ENCODE measurements around the gene AP1S3. TPM values are rescaled to one million over a fixed set of nuclear protein-coding genes. Genes with fewer than 3 reads are reported as not detected.

AP1S3 gene
- polyA plus RNA-seq, 1 donor: 6.3 TPM

- no peak for DNase-seq
- Histone ChIP-seq H3K27ac (ENCODE audit: low read length) (no peak overlapping the region), H3K9me3 (ENCODE audit: control insufficient read depth, low read depth, low read length) (peaks cover 7% of the 10 kb centered on the region), H3K4me1 (ENCODE audit: control insufficient read depth, insufficient read depth, low read length) (peaks cover 3% of the 10 kb centered on the region), H3K27me3 (ENCODE audit: control insufficient read depth, insufficient read depth, low read length) (no peaks in the 10 kb centered on the region), H3K4me3 (ENCODE audit: low read length) (no peak overlapping the region), H3K36me3 (ENCODE audit: control insufficient read depth, insufficient read depth, low read length) (no peaks in the 10 kb centered on the region)
- WGBS (ENCODE audit: insufficient coverage, low lambda C conversion rate): 85% methylated on average over 2 of the region's 2 CpGs
Measured at GRCh38 chr2:223854741-223855140, 17.4 kb upstream of the AP1S3 start.

- H3K4me3 ChIP-seq (ENCODE audit: low read length): no peak overlapping the region
- H3K4me1 ChIP-seq (ENCODE audit: control insufficient read depth, insufficient read depth, low read length): peaks cover 3% of the 10 kb centered on the region
- no CpG with 5 or more reads among the region's 3 CpGs for whole genome bisulfite sequencing (ENCODE audit: insufficient coverage, low lambda C conversion rate)
- H3K27me3 ChIP-seq (ENCODE audit: control insufficient read depth, insufficient read depth, low read length): no peaks in the 10 kb centered on the region
- DNase-seq: no peak
- H3K9me3 ChIP-seq (ENCODE audit: control insufficient read depth, low read depth, low read length): peaks cover 13% of the 10 kb centered on the region
- no peaks in the 10 kb centered on the region for H3K36me3 ChIP-seq (ENCODE audit: control insufficient read depth, insufficient read depth, low read length)
- H3K27ac ChIP-seq (ENCODE audit: low read length): no peak overlapping the region
Measured at GRCh38 chr2:223853425-223853837, 16.0 kb upstream of the AP1S3 start.

GRCh38 chr2:223852281-223852795 is 15.0 kb upstream of the AP1S3 start:
- H3K4me3 ChIP-seq (ENCODE audit: low read length): no peak overlapping the region
- H3K36me3 ChIP-seq (ENCODE audit: control insufficient read depth, insufficient read depth, low read length): no peaks in the 10 kb centered on the region

GRCh38 chr2:223847410-223847809 is 10.0 kb upstream of the AP1S3 start:
- Histone ChIP-seq H3K4me3 (ENCODE audit: low read length) (no peak overlapping the region), H3K9me3 (ENCODE audit: control insufficient read depth, low read depth, low read length) (peaks cover 13% of the 10 kb centered on the region), H3K4me1 (ENCODE audit: control insufficient read depth, insufficient read depth, low read length) (no peaks in the 10 kb centered on the region), H3K27ac (ENCODE audit: low read length) (no peak overlapping the region), H3K27me3 (ENCODE audit: control insufficient read depth, insufficient read depth, low read length) (no peaks in the 10 kb centered on the region), H3K36me3 (ENCODE audit: control insufficient read depth, insufficient read depth, low read length) (no peaks in the 10 kb centered on the region)
- WGBS (ENCODE audit: insufficient coverage, low lambda C conversion rate): no CpG with 5 or more reads among the region's 7 CpGs
- DNase-seq: no peak

More at GRCh38 chr2:223852281-223852795, 15.0 kb upstream of the AP1S3 start:
- no peak overlapping the region for H3K27ac ChIP-seq (ENCODE audit: low read length)
- 57% methylated on average over 1 of the region's 3 CpGs for WGBS (ENCODE audit: insufficient coverage, low lambda C conversion rate)
- peaks cover 3% of the 10 kb centered on the region for H3K4me1 ChIP-seq (ENCODE audit: control insufficient read depth, insufficient read depth, low read length)
- H3K9me3 ChIP-seq (ENCODE audit: control insufficient read depth, low read depth, low read length): peaks cover 13% of the 10 kb centered on the region
- H3K27me3 ChIP-seq (ENCODE audit: control insufficient read depth, insufficient read depth, low read length): no peaks in the 10 kb centered on the region
- DNase-seq: no peak

- no peak overlapping the region for H3K27ac ChIP-seq (ENCODE audit: low read length)
- no peaks in the 10 kb centered on the region for H3K36me3 ChIP-seq (ENCODE audit: control insufficient read depth, insufficient read depth, low read length)
- no peaks in the 10 kb centered on the region for H3K27me3 ChIP-seq (ENCODE audit: control insufficient read depth, insufficient read depth, low read length)
- H3K4me3 ChIP-seq (ENCODE audit: low read length): no peak overlapping the region
- no peaks in the 10 kb centered on the region for H3K4me1 ChIP-seq (ENCODE audit: control insufficient read depth, insufficient read depth, low read length)
- H3K9me3 ChIP-seq (ENCODE audit: control insufficient read depth, low read depth, low read length): peaks cover 13% of the 10 kb centered on the region
- DNase-seq: no peak
- 100% methylated on average over 1 of the region's 1 CpG for WGBS (ENCODE audit: insufficient coverage, low lambda C conversion rate)
Measured at GRCh38 chr2:223846515-223846914, 9.1 kb upstream of the AP1S3 start.

- Histone ChIP-seq H3K36me3 (ENCODE audit: control insufficient read depth, insufficient read depth, low read length) (no peaks in the 10 kb centered on the region), H3K9me3 (ENCODE audit: control insufficient read depth, low read depth, low read length) (no peaks in the 10 kb centered on the region), H3K27ac (ENCODE audit: low read length) (no peak overlapping the region), H3K27me3 (ENCODE audit: control insufficient read depth, insufficient read depth, low read length) (no peaks in the 10 kb centered on the region), H3K4me1 (ENCODE audit: control insufficient read depth, insufficient read depth, low read length) (no peaks in the 10 kb centered on the region), H3K4me3 (ENCODE audit: low read length) (no peak overlapping the region)
- no CpG with 5 or more reads among the region's 3 CpGs for WGBS (ENCODE audit: insufficient coverage, low lambda C conversion rate)
- no peak for DNase-seq
Measured at GRCh38 chr2:223841436-223842190, 4.2 kb upstream of the AP1S3 start.

- no peaks in the 10 kb centered on the region for H3K36me3 ChIP-seq (ENCODE audit: control insufficient read depth, insufficient read depth, low read length)
- no peak overlapping the region for H3K4me3 ChIP-seq (ENCODE audit: low read length)
- peak in 1 of 2 donors; percentile 22 for DNase-seq
- H3K4me1 ChIP-seq (ENCODE audit: control insufficient read depth, insufficient read depth, low read length): no peaks in the 10 kb centered on the region
- H3K27ac ChIP-seq (ENCODE audit: low read length): no peak overlapping the region
- H3K27me3 ChIP-seq (ENCODE audit: control insufficient read depth, insufficient read depth, low read length): no peaks in the 10 kb centered on the region
- WGBS (ENCODE audit: insufficient coverage, low lambda C conversion rate): no CpG with 5 or more reads among the region's 15 CpGs
- no peaks in the 10 kb centered on the region for H3K9me3 ChIP-seq (ENCODE audit: control insufficient read depth, low read depth, low read length)
Measured at GRCh38 chr2:223835701-223836532, 1.5 kb downstream of the AP1S3 start.

- no peaks in the 10 kb centered on the region for H3K9me3 ChIP-seq (ENCODE audit: control insufficient read depth, low read depth, low read length)
- H3K27me3 ChIP-seq (ENCODE audit: control insufficient read depth, insufficient read depth, low read length): no peaks in the 10 kb centered on the region
- no peaks in the 10 kb centered on the region for H3K4me1 ChIP-seq (ENCODE audit: control insufficient read depth, insufficient read depth, low read length)
- no CpG with 5 or more reads among the region's 1 CpG for WGBS (ENCODE audit: insufficient coverage, low lambda C conversion rate)
- H3K27ac ChIP-seq (ENCODE audit: low read length): no peak overlapping the region
- DNase-seq: no peak
- H3K36me3 ChIP-seq (ENCODE audit: control insufficient read depth, insufficient read depth, low read length): no peaks in the 10 kb centered on the region
- H3K4me3 ChIP-seq (ENCODE audit: low read length): no peak overlapping the region
Measured at GRCh38 chr2:223834431-223834830, 3.0 kb downstream of the AP1S3 start.

- Histone ChIP-seq H3K4me1 (ENCODE audit: control insufficient read depth, insufficient read depth, low read length) (no peaks in the 10 kb centered on the region), H3K9me3 (ENCODE audit: control insufficient read depth, low read depth, low read length) (no peaks in the 10 kb centered on the region), H3K36me3 (ENCODE audit: control insufficient read depth, insufficient read depth, low read length) (no peaks in the 10 kb centered on the region), H3K4me3 (ENCODE audit: low read length) (no peak overlapping the region), H3K27ac (ENCODE audit: low read length) (no peak overlapping the region), H3K27me3 (ENCODE audit: control insufficient read depth, insufficient read depth, low read length) (no peaks in the 10 kb centered on the region)
- no peak for DNase-seq
- WGBS (ENCODE audit: insufficient coverage, low lambda C conversion rate): 38% methylated on average over 1 of the region's 8 CpGs
Measured at GRCh38 chr2:223832241-223832903, 5.0 kb downstream of the AP1S3 start.

- WGBS (ENCODE audit: insufficient coverage, low lambda C conversion rate): no CpG with 5 or more reads among the region's 5 CpGs
- no peaks in the 10 kb centered on the region for H3K9me3 ChIP-seq (ENCODE audit: control insufficient read depth, low read depth, low read length)
- H3K36me3 ChIP-seq (ENCODE audit: control insufficient read depth, insufficient read depth, low read length): no peaks in the 10 kb centered on the region
- no peak overlapping the region for H3K4me3 ChIP-seq (ENCODE audit: low read length)
- no peak overlapping the region for H3K27ac ChIP-seq (ENCODE audit: low read length)
- H3K27me3 ChIP-seq (ENCODE audit: control insufficient read depth, insufficient read depth, low read length): no peaks in the 10 kb centered on the region
- no peaks in the 10 kb centered on the region for H3K4me1 ChIP-seq (ENCODE audit: control insufficient read depth, insufficient read depth, low read length)
- no peak for DNase-seq
Measured at GRCh38 chr2:223829128-223829527, 8.3 kb downstream of the AP1S3 start.

Measured in large intestine (tissue), 3 donors.